GM21717 (cell line): ENCODE measurements around the gene DEDD.

ENCODE experiments used
- ATAC-seq: cut with Tn5 transposase; IDR thresholded peaks from one replicate; pipeline ENCODE4 v1.9.1; 2021; ENCODE audit warnings: mild to moderate bottlenecking, moderate library complexity; ENCODE audit not compliant: unreplicated experiment

Gene DEDD

DNA sequence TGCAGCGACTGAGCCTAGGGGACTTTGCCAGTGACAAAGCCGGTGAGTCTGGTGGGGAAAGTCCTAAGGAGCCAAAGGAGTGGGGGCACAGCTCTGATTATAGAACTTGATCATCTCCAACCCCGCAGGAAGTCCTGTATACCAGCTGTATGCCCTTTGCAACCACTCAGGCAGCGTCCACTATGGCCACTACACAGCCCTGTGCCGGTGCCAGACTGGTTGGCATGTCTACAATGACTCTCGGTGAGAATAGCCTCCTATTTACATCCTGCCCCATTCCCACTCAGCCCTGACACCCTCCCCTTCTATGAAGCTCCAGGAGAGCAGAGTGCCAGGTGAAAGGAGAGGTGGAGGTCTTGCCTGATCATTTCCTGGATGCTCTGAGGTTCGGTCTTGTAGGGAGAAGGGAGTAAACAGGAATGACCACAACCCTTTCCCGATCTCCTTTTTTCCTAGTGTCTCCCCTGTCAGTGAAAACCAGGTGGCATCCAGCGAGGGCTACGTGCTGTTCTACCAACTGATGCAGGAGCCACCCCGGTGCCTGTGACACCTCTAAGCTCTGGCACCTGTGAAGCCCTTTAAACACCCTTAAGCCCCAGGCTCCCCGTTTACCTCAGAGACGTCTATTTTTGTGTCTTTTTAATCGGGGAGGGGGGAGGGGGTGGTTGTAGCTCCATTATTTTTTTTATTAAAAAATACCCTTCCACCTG is 32.6 kb upstream of the DEDD start:
- ATAC-seq = no peak

DNA sequence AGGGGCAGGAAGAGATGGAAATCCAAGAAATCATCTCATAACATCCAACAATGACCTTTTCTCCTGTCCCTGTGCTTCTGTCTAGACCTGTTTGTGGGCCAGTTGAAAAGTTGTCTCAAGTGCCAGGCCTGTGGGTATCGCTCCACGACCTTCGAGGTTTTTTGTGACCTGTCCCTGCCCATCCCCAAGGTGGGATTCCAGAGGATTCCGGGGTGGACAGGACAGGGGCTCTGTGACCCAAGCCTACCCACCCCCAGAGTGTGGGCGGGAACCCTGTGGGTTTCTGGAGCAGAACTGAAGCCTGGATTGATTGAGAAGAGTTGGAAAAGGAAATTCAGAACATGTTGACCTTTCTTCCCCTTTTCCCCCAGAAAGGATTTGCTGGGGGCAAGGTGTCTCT is 31.3 kb upstream of the DEDD start:
- ATAC-seq = no peak

DNA sequence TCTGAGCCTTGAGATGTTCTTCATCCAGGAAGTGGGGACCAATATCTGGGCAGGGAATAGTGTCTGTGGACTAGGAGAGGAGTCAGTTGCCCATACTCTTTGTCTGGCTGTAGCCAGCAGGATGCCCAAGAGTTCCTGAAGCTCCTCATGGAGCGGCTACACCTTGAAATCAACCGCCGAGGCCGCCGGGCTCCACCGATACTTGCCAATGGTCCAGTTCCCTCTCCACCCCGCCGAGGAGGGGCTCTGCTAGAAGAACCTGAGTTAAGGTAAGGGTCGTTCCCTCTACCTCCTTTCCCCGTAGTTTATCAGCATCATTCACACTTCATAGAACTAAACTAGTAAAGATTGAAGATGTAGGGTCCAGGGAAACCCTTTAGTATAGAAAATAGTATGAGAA is 30.3 kb upstream of the DEDD start:
- ATAC-seq = no peak

DNA sequence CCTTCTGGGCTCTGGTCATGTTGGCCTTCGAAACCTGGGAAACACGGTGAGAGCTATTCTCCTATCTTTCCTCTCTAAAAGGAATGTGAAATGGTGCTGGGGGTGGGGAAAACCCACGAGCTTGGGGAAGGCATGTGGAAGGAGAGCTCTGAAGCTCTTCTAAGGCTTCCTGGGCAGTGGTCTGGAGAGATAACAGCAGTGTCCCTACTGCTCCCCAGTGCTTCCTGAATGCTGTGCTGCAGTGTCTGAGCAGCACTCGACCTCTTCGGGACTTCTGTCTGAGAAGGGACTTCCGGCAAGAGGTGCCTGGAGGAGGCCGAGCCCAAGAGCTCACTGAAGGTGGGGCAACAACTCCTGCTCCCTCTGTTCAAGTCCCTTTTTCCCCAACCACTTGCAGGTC is 29.6 kb upstream of the DEDD start:
- ATAC-seq = no peak

DNA sequence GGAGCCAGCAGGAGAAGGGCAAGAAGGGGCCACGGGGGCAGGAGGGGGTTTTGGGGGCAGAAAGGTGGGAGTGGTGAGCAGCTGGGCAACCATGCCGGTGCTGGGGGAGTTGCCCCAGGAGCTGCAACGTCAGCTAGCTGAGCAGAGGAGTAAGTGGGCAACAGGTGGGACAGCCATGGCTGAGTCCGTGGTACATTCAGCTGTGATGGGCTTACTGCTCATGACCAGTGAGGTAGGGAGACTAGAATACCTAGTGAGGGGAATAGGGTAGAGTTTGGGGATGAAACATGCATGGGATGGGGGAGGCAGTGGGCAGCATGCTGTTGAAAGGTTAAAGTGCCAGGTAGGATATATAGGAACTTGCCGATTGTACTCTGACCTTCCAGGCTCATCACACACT is 29.2 kb upstream of the DEDD start:
- no peak for ATAC-seq

DNA sequence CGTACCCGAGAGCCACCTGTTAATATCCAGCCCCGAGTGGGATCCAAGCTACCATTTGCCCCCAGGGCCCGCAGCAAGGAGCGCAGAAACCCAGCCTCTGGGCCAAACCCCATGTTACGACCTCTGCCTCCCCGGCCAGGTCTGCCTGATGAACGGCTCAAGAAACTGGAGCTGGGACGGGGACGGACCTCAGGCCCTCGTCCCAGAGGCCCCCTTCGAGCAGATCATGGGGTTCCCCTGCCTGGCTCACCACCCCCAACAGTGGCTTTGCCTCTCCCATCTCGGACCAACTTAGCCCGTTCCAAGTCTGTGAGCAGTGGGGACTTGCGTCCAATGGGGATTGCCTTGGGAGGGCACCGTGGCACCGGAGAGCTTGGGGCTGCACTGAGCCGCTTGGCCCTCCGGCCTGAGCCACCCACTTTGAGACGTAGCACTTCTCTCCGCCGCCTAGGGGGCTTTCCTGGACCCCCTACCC is 28.2 kb upstream of the DEDD start:
- ATAC-seq = no peak

DNA sequence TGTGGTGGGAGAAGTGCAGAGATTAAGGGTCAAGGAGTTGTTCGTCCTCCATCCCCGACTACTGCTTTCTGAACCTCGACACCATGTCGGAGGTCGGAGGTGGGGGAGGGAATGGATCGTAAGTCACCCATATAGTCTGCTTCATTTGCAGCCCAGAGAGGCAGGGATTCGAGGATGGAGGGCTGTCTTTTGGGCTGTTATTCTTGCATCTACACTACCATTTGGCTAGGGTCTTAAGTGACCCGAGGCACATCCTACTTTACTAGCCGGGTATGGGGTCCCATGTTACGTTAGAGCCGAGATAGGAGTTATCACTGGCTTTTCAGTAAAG is 27.4 kb upstream of the DEDD start:
- ATAC-seq = no peak

DNA sequence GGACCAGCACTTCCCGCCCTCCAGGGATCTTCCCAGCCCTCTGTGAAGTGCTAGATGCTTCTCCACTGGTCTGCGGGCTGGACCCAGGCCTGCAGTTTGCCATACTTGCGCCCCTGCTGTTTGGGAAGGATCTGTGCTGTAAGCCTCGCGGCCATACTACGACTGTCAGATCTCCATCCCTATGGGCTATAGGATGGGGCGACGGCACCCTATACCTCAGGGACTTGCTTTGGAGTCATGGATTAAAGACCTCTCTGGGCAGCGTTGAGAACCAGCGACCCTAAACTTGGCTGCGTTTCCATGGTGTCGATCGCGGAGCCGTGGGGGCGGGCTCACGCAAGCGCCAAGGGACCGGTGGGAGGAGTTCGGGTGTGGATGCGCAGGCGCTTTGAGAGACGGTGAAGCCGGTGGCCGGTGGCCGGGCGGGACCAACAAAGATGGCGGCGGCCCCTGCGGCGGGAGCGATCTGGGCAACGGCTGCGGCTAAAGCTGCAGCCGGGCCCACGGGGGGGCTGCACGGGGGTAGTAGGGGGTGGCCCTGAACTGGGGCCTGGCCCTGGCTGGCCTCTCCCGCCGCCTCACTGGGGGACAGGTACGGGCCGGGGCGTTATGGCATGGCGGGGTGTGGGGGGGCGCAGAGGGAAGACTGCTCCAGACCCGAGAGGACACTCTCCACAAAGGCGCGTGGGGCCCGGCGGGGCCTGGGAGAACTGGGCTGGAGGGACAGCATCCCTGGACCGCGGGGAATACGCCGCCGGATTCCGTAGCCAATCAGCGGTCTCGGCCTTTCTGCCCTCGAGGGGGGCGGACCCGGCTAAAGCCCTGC is 26.8 kb upstream of the DEDD start, which contains the start of gene USP21:
USP21 (plus strand) TSS at position 414 of the 826 bp plus-strand sequence. CDS start 1,141 bp downstream, outside the sequence.
- peak; percentile 53 for ATAC-seq

DNA sequence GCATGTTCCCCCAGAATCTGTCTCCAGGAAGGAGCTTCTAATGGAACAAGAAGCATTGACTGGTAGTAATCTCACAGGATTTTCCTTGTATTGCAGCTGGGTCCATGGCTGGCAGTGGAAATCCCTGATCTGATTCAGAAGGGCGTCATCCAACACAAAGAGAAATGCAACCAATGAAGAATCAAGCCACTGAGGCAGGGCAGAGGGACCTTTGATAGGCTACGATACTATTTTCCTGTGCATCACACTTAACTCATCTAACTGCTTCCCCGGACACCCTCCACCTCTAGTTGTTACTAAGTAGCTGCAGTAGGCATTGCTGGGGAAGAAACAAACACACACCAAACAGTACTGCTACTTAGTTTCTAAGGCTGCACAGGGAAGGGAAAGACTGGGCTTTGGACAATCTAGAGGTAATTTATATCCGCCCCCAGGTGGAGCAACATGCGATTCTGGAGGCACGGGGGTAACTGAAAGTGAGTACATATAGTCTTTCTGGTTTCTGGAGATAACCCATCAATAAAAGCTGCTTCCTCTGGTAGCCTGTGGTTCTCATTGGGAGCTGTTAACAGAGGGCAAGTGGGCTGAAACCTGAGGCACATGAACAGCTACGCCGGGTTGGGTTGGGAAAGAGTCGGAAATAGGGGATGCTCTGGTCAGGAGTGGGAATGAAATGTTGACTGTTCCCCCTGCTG is 26.0 kb upstream of the DEDD start:
- ATAC-seq = no peak

DNA sequence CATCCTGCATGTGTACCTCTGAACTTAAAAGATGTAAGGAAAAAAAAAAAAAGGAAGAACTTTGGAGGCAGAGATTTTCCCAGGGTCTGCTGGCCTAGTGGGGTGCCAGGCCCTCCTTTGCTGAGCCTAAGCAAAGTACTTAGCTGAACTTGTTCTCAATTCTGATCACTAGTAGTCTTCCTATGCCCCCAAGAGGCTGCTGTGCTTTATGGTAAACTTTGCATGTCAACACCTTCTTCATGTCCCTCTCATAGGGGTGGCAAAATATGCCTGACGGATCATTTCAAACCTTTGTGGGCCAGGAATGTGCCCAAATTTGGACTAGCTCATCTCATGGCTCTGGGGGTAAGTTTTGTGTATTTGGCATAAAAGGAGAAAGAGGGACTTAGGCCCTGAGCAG is 25.4 kb upstream of the DEDD start:
- ATAC-seq = no peak

DNA sequence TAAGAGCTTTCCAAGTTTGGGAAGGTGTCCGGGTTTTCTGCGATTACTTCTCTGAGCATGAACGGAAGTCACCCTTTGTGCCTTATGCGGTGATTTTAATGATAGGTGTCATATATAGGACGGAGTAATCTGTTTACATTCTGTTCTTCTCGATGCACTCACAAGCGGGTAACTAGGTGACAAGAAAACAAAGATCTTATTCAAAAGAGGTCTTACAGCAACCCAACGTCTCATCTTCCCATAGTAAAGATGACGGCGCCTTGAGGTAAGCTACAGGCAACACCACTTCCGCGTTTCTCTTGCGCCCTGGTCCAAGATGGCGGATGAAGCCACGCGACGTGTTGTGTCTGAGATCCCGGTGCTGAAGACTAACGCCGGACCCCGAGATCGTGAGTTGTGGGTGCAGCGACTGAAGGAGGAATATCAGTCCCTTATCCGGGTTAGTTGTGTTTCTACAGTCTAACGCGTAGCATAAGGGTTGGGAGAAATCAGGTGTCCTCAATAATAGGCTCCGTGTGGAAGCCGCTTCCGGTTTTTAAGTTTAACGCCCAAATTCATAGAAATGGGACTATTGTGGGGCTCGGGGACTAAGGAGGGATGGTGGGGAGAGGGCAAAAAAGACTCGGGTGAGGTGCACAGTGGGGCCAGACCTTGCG is 21.3 kb upstream of the DEDD start, which contains the start of gene UFC1:
UFC1 (plus strand) TSS at position 297 of the 656 bp plus-strand sequence; CDS start at position 317, 20 bp downstream.
- peak; percentile 68 for ATAC-seq

DNA sequence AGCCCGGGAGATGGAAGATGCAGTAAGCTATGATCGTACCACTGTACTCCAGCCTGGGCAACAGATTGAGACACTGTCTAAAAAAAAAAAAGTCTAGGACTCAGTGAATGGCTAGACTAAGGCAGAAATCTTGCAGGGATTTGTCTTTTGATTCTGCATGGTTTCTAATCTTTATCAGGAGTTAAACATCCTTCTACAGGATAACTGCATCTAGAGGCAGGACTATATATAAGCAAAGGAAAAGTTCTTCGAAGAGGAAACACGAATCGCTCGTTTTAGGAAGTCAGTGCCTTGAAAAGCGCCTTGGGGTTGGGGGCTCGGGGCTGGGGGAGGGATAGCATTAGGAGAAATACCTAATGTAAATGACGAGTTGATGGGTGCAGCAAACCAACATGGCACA is 20.7 kb upstream of the DEDD start:
- ATAC-seq = no peak

DNA sequence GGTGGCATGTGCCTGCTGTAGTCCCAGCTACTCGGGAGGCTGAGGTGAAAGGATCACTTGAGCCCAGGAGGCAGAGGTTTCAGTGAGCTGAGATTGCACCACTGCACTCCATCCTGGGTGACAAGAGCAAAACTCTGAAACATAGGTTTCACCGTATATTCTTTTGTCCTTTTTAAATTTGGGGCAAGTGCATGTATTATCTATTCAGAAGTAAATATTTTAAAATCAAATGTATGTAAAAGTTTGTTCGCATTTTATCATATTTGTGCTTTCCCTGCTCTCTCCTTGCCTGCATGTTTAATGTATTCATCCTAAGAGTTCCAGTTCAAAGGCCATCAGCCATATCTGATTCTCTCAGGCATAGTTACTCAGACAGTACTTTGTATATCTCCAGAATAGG is 13.4 kb upstream of the DEDD start:
- ATAC-seq = no peak

DNA sequence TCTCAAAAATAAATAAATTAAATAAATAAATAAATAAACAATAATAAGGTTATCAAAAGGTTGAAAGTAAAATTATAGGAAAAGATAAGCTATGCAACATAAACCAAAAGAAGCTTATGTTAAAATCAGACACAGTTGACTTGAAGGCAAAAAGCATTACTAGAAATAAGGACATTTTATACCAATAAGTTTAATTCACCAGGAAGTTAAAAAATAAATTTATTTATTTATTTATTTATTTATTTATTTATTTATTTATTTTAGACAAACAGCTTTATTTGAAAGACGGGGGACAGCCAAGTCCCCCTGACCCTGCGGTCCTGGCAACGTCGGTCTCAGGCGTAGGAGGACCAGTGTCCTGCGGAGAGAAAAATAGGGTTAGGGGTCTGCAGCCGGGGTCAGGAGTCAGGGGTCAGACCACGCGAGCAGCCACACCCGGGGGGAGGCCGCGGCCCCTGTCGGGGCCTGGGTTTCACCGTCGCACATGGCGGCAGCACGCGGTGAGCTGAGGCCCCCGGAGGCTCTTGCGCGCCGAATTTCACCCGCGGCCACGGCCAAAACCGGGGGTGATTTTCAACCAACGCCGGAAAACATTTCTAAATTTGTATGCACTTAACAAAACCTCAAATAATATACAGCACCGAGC is 8.4 kb upstream of the DEDD start:
- no peak for ATAC-seq

DNA sequence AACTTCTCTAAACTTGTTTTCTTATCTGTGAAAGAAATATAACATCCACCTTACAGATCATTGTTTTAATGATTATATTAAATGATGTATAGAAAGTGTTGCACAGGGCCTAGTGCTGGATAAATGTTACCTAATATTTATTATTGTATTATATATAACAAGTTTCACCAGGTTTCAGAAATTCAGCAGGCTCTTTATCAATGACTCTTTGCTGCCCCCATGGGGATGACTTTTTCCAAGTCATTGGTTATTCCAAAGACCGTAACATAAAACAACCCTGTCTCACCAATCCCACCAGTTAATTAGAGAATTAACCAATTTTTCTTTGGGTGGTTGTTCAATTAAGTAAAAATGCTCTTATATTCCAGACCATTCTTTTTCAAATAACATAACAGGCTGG is 7.3 kb upstream of the DEDD start:
- ATAC-seq = no peak

DNA sequence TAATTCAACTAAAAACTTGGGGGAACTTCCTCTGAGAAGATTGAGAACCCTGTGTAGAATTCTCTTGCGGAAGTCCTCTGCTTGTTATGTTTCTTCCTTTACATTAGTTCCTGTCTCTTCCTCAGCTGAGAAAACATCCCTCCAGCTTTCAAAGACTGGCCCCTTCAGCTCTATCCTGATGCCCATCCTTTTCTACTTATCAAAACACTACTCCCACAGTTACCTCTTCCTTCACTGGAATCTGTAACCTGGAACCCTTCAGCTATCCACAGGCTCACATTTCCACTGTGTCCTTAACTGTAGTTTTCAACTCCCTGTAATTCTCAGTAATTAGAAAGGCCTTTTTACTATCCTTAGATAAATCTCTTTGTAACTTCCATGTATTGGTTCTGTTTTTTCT is 6.0 kb upstream of the DEDD start:
- ATAC-seq = no peak

DNA sequence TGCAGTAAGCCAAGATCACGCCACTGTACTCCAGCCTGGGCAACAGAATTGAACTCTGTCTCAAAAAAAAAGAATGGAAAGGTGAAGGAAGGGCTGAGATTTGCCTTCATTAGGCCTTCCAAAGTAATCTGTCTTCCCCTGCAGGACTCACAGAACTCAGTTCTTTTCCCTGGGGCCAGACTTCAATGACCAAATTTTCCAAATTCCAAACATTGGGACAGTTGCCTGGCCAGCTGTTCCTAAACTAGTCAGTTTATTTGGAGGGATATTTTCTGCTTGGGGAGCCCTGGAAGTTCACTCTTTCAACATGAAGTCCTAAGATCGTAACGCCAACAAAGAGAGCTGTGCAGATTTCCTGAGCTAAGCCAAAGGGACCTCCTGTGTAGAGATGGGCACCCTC is 5.4 kb upstream of the DEDD start:
- no peak for ATAC-seq

DNA sequence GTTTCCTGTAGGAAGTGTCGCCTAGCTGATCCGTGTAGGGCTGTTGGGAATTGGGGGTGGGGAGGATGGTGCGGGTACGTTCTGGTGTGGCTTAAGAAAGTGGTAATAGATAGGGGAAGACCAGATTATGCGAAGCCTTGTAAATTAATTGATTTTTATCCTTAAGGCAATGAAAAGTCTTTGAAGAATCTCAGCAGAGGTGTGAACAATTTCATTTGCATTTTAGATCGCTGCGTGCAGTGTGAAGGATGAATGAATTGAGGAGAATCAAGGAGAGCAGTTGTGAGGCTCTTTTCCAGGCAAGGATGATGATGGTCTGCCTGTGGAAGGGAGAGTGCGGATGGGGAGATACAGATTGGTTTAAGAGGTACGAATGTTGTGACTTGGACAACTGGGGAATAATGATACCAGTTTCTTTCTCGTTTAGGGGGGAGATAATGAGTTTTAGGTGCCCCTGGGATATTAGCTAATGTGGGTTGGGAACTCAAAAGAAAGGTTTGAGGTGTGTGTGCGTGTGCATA is 813 bp upstream of the DEDD start:
- no peak for ATAC-seq

DNA sequence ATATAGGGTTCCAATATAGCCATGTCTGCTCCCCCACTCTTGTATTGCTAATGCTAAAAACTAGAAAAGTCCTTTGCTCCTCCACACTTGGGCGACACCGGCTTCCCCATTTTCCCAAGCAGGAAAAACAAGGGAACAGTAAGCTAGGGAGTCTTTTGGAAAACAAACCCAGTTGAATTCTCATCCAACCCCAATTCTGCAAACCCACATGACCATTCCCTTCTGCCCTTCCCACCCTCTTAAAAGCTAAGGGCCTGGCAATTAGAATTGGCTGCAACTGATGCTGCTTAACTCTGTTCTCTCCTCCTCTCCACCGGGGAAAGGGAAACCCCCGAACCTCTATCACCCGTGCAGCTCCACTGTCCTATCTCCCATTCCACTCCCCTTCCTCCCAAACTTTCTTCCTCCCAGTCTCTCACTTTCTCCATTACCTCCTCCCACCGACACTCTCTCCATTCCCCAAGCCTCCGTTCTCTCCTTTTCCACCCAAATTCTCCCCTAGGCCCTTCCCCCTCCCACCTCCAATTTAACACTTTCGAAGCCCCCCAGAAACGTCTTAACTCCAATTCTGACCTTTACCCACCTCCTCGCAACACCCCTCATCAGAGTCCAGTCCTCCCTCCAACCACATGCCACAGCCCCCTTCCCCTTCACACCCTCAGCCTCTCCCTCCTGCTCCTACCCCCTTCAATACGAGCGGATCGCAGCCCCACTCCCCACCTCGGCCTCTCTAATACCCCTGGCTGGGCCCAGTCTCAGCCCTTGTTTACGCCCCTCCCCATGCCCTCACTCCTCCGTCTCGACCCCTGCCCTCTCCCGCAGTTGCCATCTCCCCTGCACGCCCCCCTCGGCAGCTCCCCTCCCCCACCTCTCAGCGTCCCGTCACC is 701 bp downstream of the DEDD start:
- no peak for ATAC-seq
